HCT116 (cell line): Measurements from ENCODE around the gene STC2. TPM values are rescaled to one million over a fixed set of nuclear protein-coding genes. Genes with fewer than 3 reads are reported as not detected.

Experiments used
- ATAC-seq: fragments of 200-7000 bp; cut with Tn5 transposase; 2 replicates; pipeline ENCODE4 v1.9.1; 2020; ENCODE audit warnings: mild to moderate bottlenecking, moderate library complexity
- BruUV-seq: library from RNA; stranded (reverse); fragments of 400-500 nt; replicated peaks from 2 replicates; lab custom pipeline; 2021; lab: Mats Ljungman, UMichigan
- CTCF ChIA-PET: fragments of 300-600 bp; sonication (Branson Sonifier 250); formaldehyde crosslinking; loops from one replicate; lab custom pipeline; 2021; ENCODE audit warnings: antibody characterized with exemption; lab: Charles Lee
- POLR2A ChIA-PET: fragments of 300-600, 350-600 bp; sonication (Branson Sonifier 250); formaldehyde crosslinking; loops from one replicate; lab custom pipeline; 2021; ENCODE audit warnings: antibody characterized with exemption; lab: Charles Lee
- RAD21 ChIA-PET, 2 experiments: fragments of 300-600 bp; sonication (Branson Sonifier 250); formaldehyde crosslinking; loops; one replicate each; lab custom pipeline; 2023; ENCODE audit warnings: low total read pairs in 2 of 2; ENCODE audit not compliant: uncharacterized antibody in 2 of 2, unreplicated experiment in 2 of 2, low non-redundant PET in 1 of 2; lab: Charles Lee
- DNase-seq: peaks from one replicate; pipeline ENCODE4 v3.0.0-alpha.2; 2010; ENCODE audit warnings: low read depth, low spot score
- H2AFZ ChIP-seq: fragments of 200-600 bp; shearing (Covaris generic), sonication (generic); 2 replicates; pipeline ENCODE4 v1.6.1; 2017; ENCODE audit warnings: low read depth, mixed run types, mixed read lengths, antibody characterized with exemption, low read length; ENCODE audit not compliant: poor library complexity, severe bottlenecking
- H3K27ac ChIP-seq: 2 replicates; pipeline ENCODE4 v1.5.1; 2012; ENCODE audit warnings: low read depth, low read length
- H3K27me3 ChIP-seq: fragments of 200-600 bp; sonication (generic); 2 replicates; pipeline ENCODE4 v1.6.1; 2016; ENCODE audit warnings: mixed run types, low read length, mixed read lengths; ENCODE audit not compliant: insufficient read depth
- H3K36me3 ChIP-seq, 2 experiments: fragments of 200-500 bp in 1 of 2; fragments of 200-600 bp in 1 of 2; sonication (Bioruptor generic) in 1 of 2; sonication (generic) in 1 of 2; 2 replicates each; pipeline versions ENCODE4 v1.5.1 to v1.6.1; 2014 to 2016; ENCODE audit warnings: low read length in 2 of 2, inconsistent platforms in 1 of 2, mixed read lengths in 1 of 2, mixed run types in 1 of 2; ENCODE audit not compliant: insufficient read depth in 2 of 2, control insufficient read depth in 1 of 2
- H3K4me1 ChIP-seq, 2 experiments: fragments of 200-600 bp in 1 of 2; sonication (generic) in 1 of 2; 2 replicates each; pipeline versions ENCODE4 v1.5.1 to v1.6.1; 2012 to 2017; ENCODE audit warnings: low read length in 2 of 2, inconsistent platforms in 1 of 2, mild to moderate bottlenecking in 1 of 2, mixed read lengths in 1 of 2, mixed run types in 1 of 2, moderate library complexity in 1 of 2; ENCODE audit not compliant: insufficient read depth in 2 of 2, control insufficient read depth in 1 of 2
- H3K4me2 ChIP-seq: fragments of 200-600 bp; sonication (generic); 2 replicates; pipeline ENCODE4 v1.6.1; 2017; ENCODE audit warnings: mixed run types, low read length, mixed read lengths
- H3K4me3 ChIP-seq, 2 experiments: fragments of 200-600 bp in 1 of 2; sonication (generic) in 1 of 2; replicated peaks in 1 of 2; 2 replicates each; pipeline ENCODE4 v1.5.1; 2011 to 2016; ENCODE audit warnings: low read length in 2 of 2, control low read depth in 1 of 2, low read depth in 1 of 2, mild to moderate bottlenecking in 1 of 2, mixed read lengths in 1 of 2, mixed run types in 1 of 2
- H3K79me2 ChIP-seq: fragments of 200-600 bp; sonication (generic); 2 replicates; pipeline ENCODE4 v1.6.1; 2017; ENCODE audit warnings: mild to moderate bottlenecking, mixed run types, low read length, moderate library complexity, mixed read lengths; ENCODE audit not compliant: insufficient read depth
- H3K9ac ChIP-seq: fragments of 200-600 bp; sonication (generic); 2 replicates; pipeline ENCODE4 v1.6.1; 2016; ENCODE audit warnings: low read length, mixed read lengths
- H3K9me2 ChIP-seq: fragments of 200-600 bp; sonication (generic), shearing (Covaris generic); 2 replicates; pipeline ENCODE4 v1.6.1; 2017; ENCODE audit warnings: mixed run types, mild to moderate bottlenecking, moderate library complexity; ENCODE audit not compliant: insufficient read depth
- H3K9me3 ChIP-seq, 2 experiments: fragments of 200-500 bp in 1 of 2; fragments of 200-600 bp in 1 of 2; sonication (Bioruptor generic) in 1 of 2; sonication (generic) in 1 of 2; 2 replicates each; pipeline ENCODE4 v1.6.1; 2014 to 2017; ENCODE audit warnings: low read length in 2 of 2, mixed read lengths in 2 of 2, inconsistent platforms in 1 of 2, low read depth in 1 of 2, mild to moderate bottlenecking in 1 of 2, mixed run types in 1 of 2, moderate library complexity in 1 of 2; ENCODE audit not compliant: control insufficient read depth in 1 of 2, insufficient read depth in 1 of 2
- H4K20me1 ChIP-seq: fragments of 200-600 bp; sonication (generic), shearing (Covaris generic); 2 replicates; pipeline ENCODE4 v1.6.1; 2017; ENCODE audit warnings: mixed run types, mild to moderate bottlenecking, moderate library complexity; ENCODE audit not compliant: insufficient read depth
- CBX3 ChIP-seq: IDR thresholded peaks from 2 replicates; pipeline ENCODE4 v1.6.1; 2012; ENCODE audit warnings: low read depth
- CEBPB ChIP-seq: IDR thresholded peaks from 2 replicates; pipeline ENCODE4 v1.6.1; 2012; ENCODE audit warnings: low read depth
- EZH2 ChIP-seq: fragments of 200-600 bp; sonication (generic); IDR thresholded peaks from 2 replicates; pipeline ENCODE4 v1.6.1; 2017; ENCODE audit warnings: antibody characterized with exemption, mixed run types
- POLR2A ChIP-seq: IDR thresholded peaks from 2 replicates; pipeline ENCODE4 v1.7.0; 2011; ENCODE audit warnings: borderline replicate concordance; ENCODE audit not compliant: insufficient read depth, insufficient read length; ENCODE audit errors: extremely low read depth
- YY1 ChIP-seq: IDR thresholded peaks from 2 replicates; pipeline ENCODE4 v1.6.1; 2011; ENCODE audit warnings: low read length, low read depth, moderate library complexity, mild to moderate bottlenecking; ENCODE audit not compliant: insufficient replicate concordance; ENCODE audit errors: extremely low read depth
- intact Hi-C: fragments of 100-400 bp; cut with micrococcal nuclease; formaldehyde crosslinking; loops from 2 replicates; pipeline ENCODE4 v1.10.0; 2022
- total RNA-seq: library from RNA; stranded (reverse); gene quantifications from one replicate; pipeline ENCODE4 v1.2.1, GENCODE V29; 2021; ENCODE audit not compliant: unreplicated experiment
- TF ChIP-seq, protein P1 (sequence below): IDR thresholded peaks from 2 replicates; pipeline ENCODE4 v1.6.1; 2011; ENCODE audit warnings: mild to moderate bottlenecking, low read length, moderate library complexity; ENCODE audit not compliant: insufficient replicate concordance; ENCODE audit errors: extremely low read depth
- TF ChIP-seq, protein P2 (sequence below), 3 experiments: fragments of 200-600 bp in 1 of 3; sonication (generic) in 1 of 3; IDR thresholded peaks in 2 of 3; conservative IDR thresholded peaks in 1 of 3; 2 replicates each; pipeline ENCODE4 v1.5.1; 2012 to 2017; ENCODE audit warnings: low read depth in 2 of 3, low read length in 2 of 3, antibody characterized with exemption in 1 of 3, borderline replicate concordance in 1 of 3, control low read depth in 1 of 3, mild to moderate bottlenecking in 1 of 3, mixed read lengths in 1 of 3, mixed run types in 1 of 3, moderate library complexity in 1 of 3; ENCODE audit not compliant: insufficient read depth in 1 of 3
- TF ChIP-seq, protein P3 (sequence below): IDR thresholded peaks from 2 replicates; pipeline ENCODE4 v1.6.1; 2012

Gene STC2
- total RNA-seq, 1 experiment from 2014 or later, result 97.3 TPM

DNA sequence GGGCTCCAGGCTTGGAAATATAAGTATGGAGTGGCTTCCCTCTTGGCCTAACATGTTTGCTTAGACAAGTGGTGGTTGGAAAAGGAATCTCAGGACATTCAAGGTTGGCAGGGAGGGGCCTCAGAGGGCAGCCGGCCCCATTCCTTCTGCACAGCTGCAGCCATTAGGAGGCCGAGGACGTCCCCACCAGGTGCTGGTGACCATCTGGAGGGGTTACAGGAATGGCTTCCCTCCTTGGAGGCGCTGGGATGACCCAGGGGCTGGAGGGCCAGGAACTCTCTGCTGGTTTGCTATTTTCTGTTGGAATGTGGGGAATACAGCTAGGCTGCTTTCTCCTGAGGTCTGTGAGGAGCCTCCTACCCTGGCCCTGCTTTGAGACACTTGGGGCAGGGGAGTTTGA lies 18.5 kb downstream of the STC2 start:
- no peak overlapping the region for H3K4me2 ChIP-seq
- RAD21 ChIA-PET, result no interaction called here
- peaks cover 0 to 8% of the 10 kb centered on the region in 2 experiments; a peak in 2 of 4 replicates for H3K4me1 ChIP-seq
- H2AFZ ChIP-seq, result no peak overlapping the region
- H3K36me3 ChIP-seq, result no peaks in the 10 kb centered on the region
- H3K9me3 ChIP-seq, result peaks cover 0 to 7% of the 10 kb centered on the region in 2 experiments; a peak in 1 of 4 replicates
- H3K27me3 ChIP-seq, result no peaks in the 10 kb centered on the region
- TF ChIP-seq YY1, result no peak
- TF ChIP-seq, protein P1, sequence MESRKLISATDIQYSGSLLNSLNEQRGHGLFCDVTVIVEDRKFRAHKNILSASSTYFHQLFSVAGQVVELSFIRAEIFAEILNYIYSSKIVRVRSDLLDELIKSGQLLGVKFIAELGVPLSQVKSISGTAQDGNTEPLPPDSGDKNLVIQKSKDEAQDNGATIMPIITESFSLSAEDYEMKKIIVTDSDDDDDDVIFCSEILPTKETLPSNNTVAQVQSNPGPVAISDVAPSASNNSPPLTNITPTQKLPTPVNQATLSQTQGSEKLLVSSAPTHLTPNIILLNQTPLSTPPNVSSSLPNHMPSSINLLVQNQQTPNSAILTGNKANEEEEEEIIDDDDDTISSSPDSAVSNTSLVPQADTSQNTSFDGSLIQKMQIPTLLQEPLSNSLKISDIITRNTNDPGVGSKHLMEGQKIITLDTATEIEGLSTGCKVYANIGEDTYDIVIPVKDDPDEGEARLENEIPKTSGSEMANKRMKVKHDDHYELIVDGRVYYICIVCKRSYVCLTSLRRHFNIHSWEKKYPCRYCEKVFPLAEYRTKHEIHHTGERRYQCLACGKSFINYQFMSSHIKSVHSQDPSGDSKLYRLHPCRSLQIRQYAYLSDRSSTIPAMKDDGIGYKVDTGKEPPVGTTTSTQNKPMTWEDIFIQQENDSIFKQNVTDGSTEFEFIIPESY, result no peak
- TF ChIP-seq CEBPB, result no peak
- no peak for TF ChIP-seq CBX3
- TF ChIP-seq, protein P2, sequence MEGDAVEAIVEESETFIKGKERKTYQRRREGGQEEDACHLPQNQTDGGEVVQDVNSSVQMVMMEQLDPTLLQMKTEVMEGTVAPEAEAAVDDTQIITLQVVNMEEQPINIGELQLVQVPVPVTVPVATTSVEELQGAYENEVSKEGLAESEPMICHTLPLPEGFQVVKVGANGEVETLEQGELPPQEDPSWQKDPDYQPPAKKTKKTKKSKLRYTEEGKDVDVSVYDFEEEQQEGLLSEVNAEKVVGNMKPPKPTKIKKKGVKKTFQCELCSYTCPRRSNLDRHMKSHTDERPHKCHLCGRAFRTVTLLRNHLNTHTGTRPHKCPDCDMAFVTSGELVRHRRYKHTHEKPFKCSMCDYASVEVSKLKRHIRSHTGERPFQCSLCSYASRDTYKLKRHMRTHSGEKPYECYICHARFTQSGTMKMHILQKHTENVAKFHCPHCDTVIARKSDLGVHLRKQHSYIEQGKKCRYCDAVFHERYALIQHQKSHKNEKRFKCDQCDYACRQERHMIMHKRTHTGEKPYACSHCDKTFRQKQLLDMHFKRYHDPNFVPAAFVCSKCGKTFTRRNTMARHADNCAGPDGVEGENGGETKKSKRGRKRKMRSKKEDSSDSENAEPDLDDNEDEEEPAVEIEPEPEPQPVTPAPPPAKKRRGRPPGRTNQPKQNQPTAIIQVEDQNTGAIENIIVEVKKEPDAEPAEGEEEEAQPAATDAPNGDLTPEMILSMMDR (IDR thresholded peaks at IDR 0.05 in 2 of 3, conservative IDR thresholded peaks at IDR 0.05 in 1 of 3; ENCODE audit: borderline replicate concordance in 1 of 3, insufficient read depth in 1 of 3, low read depth in 2 of 3, low read length in 2 of 3), result no peak
- no peak for TF ChIP-seq POLR2A
- TF ChIP-seq, protein P3, sequence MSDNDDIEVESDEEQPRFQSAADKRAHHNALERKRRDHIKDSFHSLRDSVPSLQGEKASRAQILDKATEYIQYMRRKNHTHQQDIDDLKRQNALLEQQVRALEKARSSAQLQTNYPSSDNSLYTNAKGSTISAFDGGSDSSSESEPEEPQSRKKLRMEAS, result no peak
- TF ChIP-seq EZH2, result no peak
- TF ChIP-seq, all 23 proteins: peak for 0
- H4K20me1 ChIP-seq, result no peaks in the 10 kb centered on the region
- H3K9ac ChIP-seq, result no peak overlapping the region
- no TSS peak for BruUV-seq
- no peak overlapping the region for H3K4me3 ChIP-seq
- intact Hi-C loops, result no loop called here
- H3K9me2 ChIP-seq, result no peaks in the 10 kb centered on the region
- DNase-seq (no peak), ATAC-seq (no peak)
- H3K27ac ChIP-seq, result no peak overlapping the region
- POLR2A ChIA-PET, result interaction anchor here (0.7 to 2.9 kb wide), 2 partner anchors 18 to 20 kb away, joined by 3 to 10 read pairs; partner anchors contain the start of gene STC2
- no peaks in the 10 kb centered on the region for H3K79me2 ChIP-seq
- CTCF ChIA-PET, result no interaction called here
